Osteocyte (in vitro differentiated cells): ENCODE measurements around the gene LMAN2. TPM values are rescaled to one million over a fixed set of nuclear protein-coding genes. Genes with fewer than 3 reads are reported as not detected.

Source experiments
- DNase-seq: peaks from one replicate; pipeline ENCODE4 v3.0.0; 2021; ENCODE audit warnings: mixed read lengths; ENCODE audit not compliant: unreplicated experiment; ENCODE audit errors: extremely low spot score
- H3K27ac Mint-ChIP-seq: one replicate; pipeline ENCODE4 v1.8.0; 2021; ENCODE audit warnings: mild to moderate bottlenecking, mixed read lengths; ENCODE audit not compliant: unreplicated experiment
- H3K27me3 Mint-ChIP-seq: one replicate; pipeline ENCODE4 v1.8.0; 2021; ENCODE audit warnings: mixed read lengths; ENCODE audit not compliant: unreplicated experiment
- H3K36me3 Mint-ChIP-seq: one replicate; pipeline ENCODE4 v1.8.0; 2021; ENCODE audit warnings: mixed read lengths; ENCODE audit not compliant: unreplicated experiment
- H3K4me1 Mint-ChIP-seq: one replicate; pipeline ENCODE4 v1.8.0; 2021; ENCODE audit warnings: mixed read lengths; ENCODE audit not compliant: unreplicated experiment
- H3K4me3 Mint-ChIP-seq: one replicate; pipeline ENCODE4 v1.8.0; 2021; ENCODE audit warnings: mild to moderate bottlenecking, moderate library complexity, mixed read lengths; ENCODE audit not compliant: unreplicated experiment
- H3K9me3 Mint-ChIP-seq: one replicate; pipeline ENCODE4 v1.8.0; 2021; ENCODE audit warnings: mixed read lengths; ENCODE audit not compliant: unreplicated experiment
- CTCF ChIP-seq: fragments of 200-600 bp; sonication (generic); IDR thresholded peaks from 2 replicates; pipeline ENCODE4 v1.5.0; 2021; ENCODE audit warnings: antibody characterized with exemption, mild to moderate bottlenecking, moderate library complexity
- total RNA-seq: library from RNA; stranded (reverse); gene quantifications from 2 replicates; pipeline ENCODE4 v1.2.1, GENCODE V29; 2021

LMAN2 gene
- total RNA-seq, 1 donor from 2014 or later: 102 TPM

- Mint-ChIP-seq H3K36me3 (no peaks in the 10 kb centered on the region), H3K27me3 (peaks cover 26% of the 10 kb centered on the region), H3K4me3 (no peak overlapping the region), H3K9me3 (no peaks in the 10 kb centered on the region), H3K27ac (no peak overlapping the region), H3K4me1 (peaks cover 6% of the 10 kb centered on the region)
- no peak for DNase-seq
- no peak for TF ChIP-seq CTCF
Observed at GRCh38 chr5:177359451-177359851, 8.0 kb upstream of the LMAN2 start.

DNA sequence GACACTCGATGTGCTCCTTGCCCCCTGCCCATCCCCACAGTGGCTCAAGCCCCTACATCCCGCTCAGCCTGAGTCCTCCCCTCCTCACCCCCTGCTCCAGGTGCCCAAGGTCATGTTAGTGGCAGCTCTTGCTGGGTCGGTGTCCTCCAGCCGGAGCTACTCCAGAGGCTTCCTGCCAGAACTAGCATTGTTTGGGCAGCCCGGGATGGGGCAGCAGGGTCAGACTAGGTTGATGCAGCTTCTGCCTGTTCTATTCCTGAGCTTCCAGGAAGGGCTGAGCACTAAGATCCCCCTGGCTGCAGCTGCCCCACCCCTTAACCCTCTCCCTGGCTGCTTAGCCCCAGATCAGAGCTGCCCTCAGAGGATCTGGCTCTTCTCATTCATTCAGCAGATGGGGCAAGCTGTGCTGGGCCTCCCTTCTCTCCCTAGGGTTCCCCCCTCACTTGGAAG, 6.9 kb upstream of the LMAN2 start:
- Mint-ChIP-seq H3K27me3 (peaks cover 26% of the 10 kb centered on the region), H3K27ac (no peak overlapping the region), H3K4me3 (no peak overlapping the region), H3K36me3 (no peaks in the 10 kb centered on the region), H3K4me1 (peaks cover 6% of the 10 kb centered on the region), H3K9me3 (no peaks in the 10 kb centered on the region)
- no peak for TF ChIP-seq CTCF
- no peak for DNase-seq

GRCh38 chr5:177357459-177358351, 6.2 kb upstream of the LMAN2 start, which contains the start of gene RGS14:
RGS14 (plus strand) TSS chr5:177357924; CDS start chr5:177358025, 101 bp downstream.
- Mint-ChIP-seq H3K4me1 (peaks cover 2% of the 10 kb centered on the region), H3K27me3 (peaks cover 26% of the 10 kb centered on the region), H3K9me3 (no peaks in the 10 kb centered on the region), H3K4me3 (no peak within 1 kb of the TSS), H3K36me3 (no peaks in the 10 kb centered on the region), H3K27ac (no peak within 1 kb of the TSS)
- TF ChIP-seq CTCF: no peak
- DNase-seq: no peak

GRCh38 chr5:177357146-177357458, 5.6 kb upstream of the LMAN2 start:
- H3K4me1 Mint-ChIP-seq: peaks cover 1% of the 10 kb centered on the region
- H3K27me3 Mint-ChIP-seq: peaks cover 26% of the 10 kb centered on the region
- TF ChIP-seq CTCF: no peak
- H3K4me3 Mint-ChIP-seq: no peak overlapping the region
- no peak overlapping the region for H3K27ac Mint-ChIP-seq
- no peaks in the 10 kb centered on the region for H3K36me3 Mint-ChIP-seq
- H3K9me3 Mint-ChIP-seq: no peaks in the 10 kb centered on the region
- no peak for DNase-seq

GRCh38 chr5:177356746-177357145, 5.3 kb upstream of the LMAN2 start:
- Mint-ChIP-seq H3K9me3 (no peaks in the 10 kb centered on the region), H3K27me3 (peaks cover 26% of the 10 kb centered on the region), H3K4me1 (peaks cover 4% of the 10 kb centered on the region), H3K4me3 (no peak overlapping the region), H3K36me3 (no peaks in the 10 kb centered on the region), H3K27ac (no peak overlapping the region)
- DNase-seq: no peak
- no peak for TF ChIP-seq CTCF
